Measurements from ENCODE around the gene PRMT5. TPM values are rescaled to one million over a fixed set of nuclear protein-coding genes. Genes with fewer than 3 reads are reported as not detected.

PRMT5 gene
- total and polyA plus RNA-seq, 5 donors from 2014 or later, result 19.3 to 43.3 (median 37.9) TPM

DNA sequence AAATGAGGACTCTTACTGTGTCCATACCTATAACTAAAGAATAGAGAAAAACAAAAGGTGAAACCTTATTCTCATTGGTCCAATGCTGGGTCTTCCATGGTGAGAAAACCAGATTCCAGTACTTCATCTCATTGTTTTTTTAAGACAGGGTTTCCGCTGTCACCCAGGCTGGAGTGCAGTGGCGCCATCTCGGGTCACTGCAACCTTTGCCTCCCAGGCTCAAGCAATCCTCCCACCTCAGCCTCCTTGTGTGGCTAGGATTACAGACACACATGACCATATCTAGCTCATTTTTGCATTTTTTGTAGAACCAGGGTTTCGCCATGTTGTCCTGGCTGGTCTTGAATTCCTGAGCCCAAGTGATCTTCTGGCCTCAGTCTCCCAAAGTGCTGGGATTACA, 23.5 kb downstream of the PRMT5 start:
- Histone ChIP-seq H3K4me1 (ENCODE audit: control insufficient read depth, insufficient read depth, low read length, poor library complexity, severe bottlenecking) (peaks cover 3% of the 10 kb centered on the region), H3K36me3 (ENCODE audit: control insufficient read depth, insufficient read depth, low read length) (peaks cover 82% of the 10 kb centered on the region), H3K4me3 (ENCODE audit: low read depth, low read length) (no peak overlapping the region), H3K9me3 (ENCODE audit: control insufficient read depth in 2 of 2, low read length in 2 of 2) (no peaks in the 10 kb centered on the region), H3K27me3 (ENCODE audit: control insufficient read depth, insufficient read depth, low read length) (no peaks in the 10 kb centered on the region), H3K27ac (ENCODE audit: insufficient read depth, low read length, poor library complexity, severe bottlenecking) (no peak overlapping the region)
- Mint-ChIP-seq H3K9me3 (no peaks in the 10 kb centered on the region), H3K36me3 (peaks cover 57% of the 10 kb centered on the region), H3K27me3 (no peaks in the 10 kb centered on the region), H3K27ac (peak overlapping the region in 1 of 3 donors; percentile 69), H3K4me1 (peaks cover 3 to 21% (median 10%) of the 10 kb centered on the region in 4 donors), H3K4me3 (no peak overlapping the region)
- ATAC-seq (ENCODE audit: low read depth in 2 of 2) (no peak), DNase-seq (no peak)

GRCh38 chr14:22903742-22904087, 25.5 kb downstream of the PRMT5 start:
- Mint-ChIP-seq H3K9me3 (no peaks in the 10 kb centered on the region), H3K27me3 (no peaks in the 10 kb centered on the region), H3K4me3 (no peak overlapping the region), H3K4me1 (peaks cover 3 to 27% (median 9%) of the 10 kb centered on the region in 4 donors), H3K27ac (no peak overlapping the region), H3K36me3 (peaks cover 54% of the 10 kb centered on the region)
- Histone ChIP-seq H3K27me3 (ENCODE audit: control insufficient read depth, insufficient read depth, low read length) (no peaks in the 10 kb centered on the region), H3K36me3 (ENCODE audit: control insufficient read depth, insufficient read depth, low read length) (peaks cover 72% of the 10 kb centered on the region), H3K9me3 (ENCODE audit: control insufficient read depth in 2 of 2, low read length in 2 of 2) (no peaks in the 10 kb centered on the region), H3K4me3 (ENCODE audit: low read depth, low read length) (no peak overlapping the region), H3K27ac (ENCODE audit: insufficient read depth, low read length, poor library complexity, severe bottlenecking) (no peak overlapping the region), H3K4me1 (ENCODE audit: control insufficient read depth, insufficient read depth, low read length, poor library complexity, severe bottlenecking) (peaks cover 12% of the 10 kb centered on the region)
- no peak for DNase-seq
- ATAC-seq (ENCODE audit: low read depth in 2 of 2), result no peak

DNA sequence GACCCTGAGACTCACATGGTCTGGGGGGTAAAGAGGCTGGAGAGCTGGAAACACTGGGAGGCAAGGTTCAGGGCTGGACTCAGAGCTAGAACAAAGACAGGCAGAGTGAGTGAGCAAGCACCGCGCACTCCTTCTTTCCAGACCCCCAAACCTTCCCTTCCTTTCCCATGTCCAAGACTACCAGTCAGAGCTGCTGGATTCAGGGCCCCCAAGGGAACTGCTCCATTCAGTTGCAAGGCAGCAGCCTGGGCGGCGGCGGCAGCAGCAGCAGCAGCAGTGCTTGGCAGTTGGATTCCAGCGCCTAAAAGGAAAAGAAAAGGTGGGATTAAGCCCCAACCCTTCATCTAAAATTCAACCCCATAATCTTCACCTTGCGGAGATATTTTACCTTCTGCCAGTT, 27.4 kb downstream of the PRMT5 start:
- H3K36me3 Mint-ChIP-seq, result peaks cover 50% of the 10 kb centered on the region
- no peaks in the 10 kb centered on the region for H3K27me3 Mint-ChIP-seq

DNA sequence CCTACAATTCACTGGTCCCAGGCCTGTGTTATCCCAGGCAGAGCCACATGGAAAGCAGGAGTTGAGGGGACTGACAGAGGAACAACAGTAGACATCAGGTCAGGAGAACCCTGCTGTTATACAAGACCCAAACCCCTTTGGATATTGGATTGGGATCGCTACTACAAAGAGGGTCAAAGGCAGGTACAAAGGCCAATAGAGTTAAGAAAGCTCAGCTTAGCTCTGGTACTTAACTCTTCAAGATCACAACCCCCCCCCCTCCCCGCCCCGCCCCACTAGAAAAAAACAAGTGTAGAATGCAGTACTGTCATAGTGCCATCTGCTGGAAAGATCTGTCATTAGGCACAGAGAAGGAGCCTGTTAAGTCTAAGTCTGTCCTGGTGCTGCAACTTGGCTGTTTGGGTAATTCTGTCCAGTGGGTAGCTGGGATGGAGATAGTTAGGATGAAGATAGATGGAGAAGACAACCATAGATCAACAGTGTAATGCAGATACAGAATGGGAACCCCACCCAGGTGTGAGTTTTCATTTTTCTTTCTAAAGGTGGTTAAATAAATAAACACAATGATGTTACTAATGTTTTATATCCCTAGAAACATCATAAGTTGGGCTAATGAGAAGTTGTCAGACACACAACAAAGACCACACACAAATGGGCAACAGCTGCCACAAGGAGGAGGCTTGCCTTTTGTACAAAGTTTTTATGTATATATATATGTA, 28.9 kb downstream of the PRMT5 start:
- no peaks in the 10 kb centered on the region for H3K9me3 ChIP-seq (ENCODE audit: control insufficient read depth in 2 of 2, low read length in 2 of 2)
- Mint-ChIP-seq H3K4me1 (peaks cover 4 to 30% (median 9%) of the 10 kb centered on the region in 4 donors), H3K27ac (peak overlapping the region; percentile 5 to 76 (median 56)), H3K9me3 (no peaks in the 10 kb centered on the region), H3K27me3 (no peaks in the 10 kb centered on the region), H3K36me3 (peaks cover 38% of the 10 kb centered on the region), H3K4me3 (no peak overlapping the region)
- DNase-seq (peak; percentile 49 to 89 (median 71)), ATAC-seq (ENCODE audit: low read depth in 2 of 2) (peak; percentile 82)
- H3K4me1 ChIP-seq (ENCODE audit: control insufficient read depth, insufficient read depth, low read length, poor library complexity, severe bottlenecking), result peaks cover 12% of the 10 kb centered on the region
- H3K4me3 ChIP-seq (ENCODE audit: low read depth, low read length), result no peak overlapping the region
- H3K27ac ChIP-seq (ENCODE audit: insufficient read depth, low read length, poor library complexity, severe bottlenecking), result peak overlapping the region; percentile 26
- no peaks in the 10 kb centered on the region for H3K27me3 ChIP-seq (ENCODE audit: control insufficient read depth, insufficient read depth, low read length)
- peaks cover 43% of the 10 kb centered on the region for H3K36me3 ChIP-seq (ENCODE audit: control insufficient read depth, insufficient read depth, low read length)

More for the DNA sequence above, 27.4 kb downstream of the PRMT5 start:
- no peaks in the 10 kb centered on the region for H3K27me3 ChIP-seq (ENCODE audit: control insufficient read depth, insufficient read depth, low read length)
- ATAC-seq (ENCODE audit: low read depth in 2 of 2) (no peak), DNase-seq (no peak)
- H3K27ac Mint-ChIP-seq, result no peak overlapping the region
- no peak overlapping the region for H3K4me3 ChIP-seq (ENCODE audit: low read depth, low read length)
- H3K4me1 Mint-ChIP-seq, result peaks cover 8 to 30% (median 10%) of the 10 kb centered on the region in 4 donors
- H3K36me3 ChIP-seq (ENCODE audit: control insufficient read depth, insufficient read depth, low read length), result peaks cover 56% of the 10 kb centered on the region
- H3K9me3 Mint-ChIP-seq, result no peaks in the 10 kb centered on the region
- no peak overlapping the region for H3K27ac ChIP-seq (ENCODE audit: insufficient read depth, low read length, poor library complexity, severe bottlenecking)
- H3K4me3 Mint-ChIP-seq, result no peak overlapping the region
- H3K9me3 ChIP-seq (ENCODE audit: control insufficient read depth in 2 of 2, low read length in 2 of 2), result no peaks in the 10 kb centered on the region
- H3K4me1 ChIP-seq (ENCODE audit: control insufficient read depth, insufficient read depth, low read length, poor library complexity, severe bottlenecking), result peaks cover 12% of the 10 kb centered on the region

GRCh38 chr14:22898302-22899090, 30.7 kb downstream of the PRMT5 start:
- Histone ChIP-seq H3K4me3 (ENCODE audit: low read depth, low read length) (no peak overlapping the region), H3K27ac (ENCODE audit: insufficient read depth, low read length, poor library complexity, severe bottlenecking) (no peak overlapping the region), H3K36me3 (ENCODE audit: control insufficient read depth, insufficient read depth, low read length) (peaks cover 28% of the 10 kb centered on the region), H3K4me1 (ENCODE audit: control insufficient read depth, insufficient read depth, low read length, poor library complexity, severe bottlenecking) (peaks cover 12% of the 10 kb centered on the region), H3K9me3 (ENCODE audit: control insufficient read depth in 2 of 2, low read length in 2 of 2) (no peaks in the 10 kb centered on the region), H3K27me3 (ENCODE audit: control insufficient read depth, insufficient read depth, low read length) (no peaks in the 10 kb centered on the region)
- ATAC-seq (ENCODE audit: low read depth in 2 of 2) (no peak), DNase-seq (no peak)
- Mint-ChIP-seq H3K36me3 (peaks cover 25% of the 10 kb centered on the region), H3K9me3 (no peaks in the 10 kb centered on the region), H3K4me1 (peaks cover 4 to 20% (median 5%) of the 10 kb centered on the region in 4 donors), H3K27ac (peak overlapping the region; percentile 51 to 87 (median 60)), H3K27me3 (no peaks in the 10 kb centered on the region), H3K4me3 (no peak overlapping the region)

- Histone ChIP-seq H3K27ac (ENCODE audit: insufficient read depth, low read length, poor library complexity, severe bottlenecking) (no peak overlapping the region), H3K4me3 (ENCODE audit: low read depth, low read length) (no peak overlapping the region), H3K9me3 (ENCODE audit: control insufficient read depth in 2 of 2, low read length in 2 of 2) (no peaks in the 10 kb centered on the region), H3K4me1 (ENCODE audit: control insufficient read depth, insufficient read depth, low read length, poor library complexity, severe bottlenecking) (peaks cover 12% of the 10 kb centered on the region), H3K36me3 (ENCODE audit: control insufficient read depth, insufficient read depth, low read length) (peaks cover 20% of the 10 kb centered on the region), H3K27me3 (ENCODE audit: control insufficient read depth, insufficient read depth, low read length) (no peaks in the 10 kb centered on the region)
- H3K27me3 Mint-ChIP-seq, result no peaks in the 10 kb centered on the region
- no peaks in the 10 kb centered on the region for H3K9me3 Mint-ChIP-seq
- no peak overlapping the region for H3K4me3 Mint-ChIP-seq
- peak overlapping the region in 2 of 3 donors; percentile 15 to 60 for H3K27ac Mint-ChIP-seq
- ATAC-seq (ENCODE audit: low read depth in 2 of 2), result no peak
- H3K4me1 Mint-ChIP-seq, result peaks cover 4 to 20% (median 8%) of the 10 kb centered on the region in 4 donors
- no peak for DNase-seq
- H3K36me3 Mint-ChIP-seq, result peaks cover 28% of the 10 kb centered on the region
Observed at GRCh38 chr14:22897357-22897756, 31.8 kb downstream of the PRMT5 start.

DNA sequence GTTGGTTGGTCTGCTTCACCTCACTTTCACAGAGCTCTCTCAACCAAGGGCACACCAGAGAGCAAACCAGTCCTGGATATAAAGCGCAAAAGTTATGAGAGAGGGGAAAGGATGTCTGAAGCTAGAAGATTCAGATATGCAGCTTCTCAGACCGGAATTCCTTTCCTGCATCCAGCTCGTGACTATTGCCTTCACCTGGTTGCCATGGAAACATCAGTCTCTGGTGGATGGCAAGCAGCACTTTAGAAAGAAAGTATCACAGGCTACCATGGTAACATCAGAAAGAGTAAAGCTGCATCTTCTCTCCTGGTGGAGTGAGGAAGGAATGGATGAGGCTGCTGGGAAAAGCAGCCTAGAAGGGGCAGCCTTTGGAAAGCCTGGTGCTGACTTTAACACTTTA, 32.4 kb downstream of the PRMT5 start:
- peaks cover 25% of the 10 kb centered on the region for H3K36me3 Mint-ChIP-seq
- H3K36me3 ChIP-seq (ENCODE audit: control insufficient read depth, insufficient read depth, low read length), result peaks cover 16% of the 10 kb centered on the region
- peaks cover 12% of the 10 kb centered on the region for H3K4me1 ChIP-seq (ENCODE audit: control insufficient read depth, insufficient read depth, low read length, poor library complexity, severe bottlenecking)
- no peaks in the 10 kb centered on the region for H3K9me3 Mint-ChIP-seq
- peak overlapping the region in 2 of 3 donors; percentile 60 to 91 for H3K27ac Mint-ChIP-seq
- ATAC-seq (ENCODE audit: low read depth in 2 of 2) (no peak), DNase-seq (no peak)
- peaks cover 4 to 23% (median 8%) of the 10 kb centered on the region in 4 donors for H3K4me1 Mint-ChIP-seq
- H3K4me3 ChIP-seq (ENCODE audit: low read depth, low read length), result no peak overlapping the region
- no peaks in the 10 kb centered on the region for H3K27me3 ChIP-seq (ENCODE audit: control insufficient read depth, insufficient read depth, low read length)
- no peaks in the 10 kb centered on the region for H3K27me3 Mint-ChIP-seq
- no peaks in the 10 kb centered on the region for H3K9me3 ChIP-seq (ENCODE audit: control insufficient read depth in 2 of 2, low read length in 2 of 2)
- H3K4me3 Mint-ChIP-seq, result no peak overlapping the region
- no peak overlapping the region for H3K27ac ChIP-seq (ENCODE audit: insufficient read depth, low read length, poor library complexity, severe bottlenecking)
